Fibroblast of lung (primary cell): ENCODE data around the gene RUBCNL. TPM values are rescaled to one million over a fixed set of nuclear protein-coding genes. Genes with fewer than 3 reads are reported as not detected.

Experiments
- DNase-seq, 2 donors: peaks; one replicate each; pipeline versions ENCODE4 v3.0.0 to v3.0.0-alpha.2; 2010; ENCODE audit warnings: low read depth in 2 of 2
- H2AFZ ChIP-seq: 2 replicates; pipeline ENCODE4 v1.5.1; 2012; ENCODE audit warnings: low read length, control low read depth, inconsistent platforms
- H3K27ac ChIP-seq: 2 replicates; pipeline ENCODE4 v1.5.1; 2011; ENCODE audit warnings: low read length, control low read depth; ENCODE audit not compliant: insufficient read depth
- H3K27me3 ChIP-seq: 2 replicates; pipeline ENCODE4 v1.5.1; 2011; ENCODE audit warnings: mild to moderate bottlenecking, low read length; ENCODE audit not compliant: control insufficient read depth, insufficient read depth
- H3K36me3 ChIP-seq: 2 replicates; pipeline ENCODE4 v1.5.1; 2011; ENCODE audit warnings: low read length; ENCODE audit not compliant: control insufficient read depth, insufficient read depth
- H3K4me1 ChIP-seq: 2 replicates; pipeline ENCODE4 v1.5.1; 2011; ENCODE audit warnings: low read length; ENCODE audit not compliant: control insufficient read depth, insufficient read depth; ENCODE audit errors: extremely low read depth
- H3K4me2 ChIP-seq: 2 replicates; pipeline ENCODE4 v1.5.1; 2011; ENCODE audit warnings: low read length, control low read depth; ENCODE audit not compliant: insufficient read depth; ENCODE audit errors: extremely low read depth
- H3K4me3 ChIP-seq, 4 experiments: fragments of 200-600 bp in 1 of 4; sonication (generic) in 1 of 4; replicated peaks in 1 of 4; 2 replicates each; pipeline ENCODE4 v1.5.1; 2011 to 2016; ENCODE audit warnings: low read length in 4 of 4, low read depth in 3 of 4, mild to moderate bottlenecking in 3 of 4, control low read depth in 2 of 4, inconsistent platforms in 1 of 4, mixed read lengths in 1 of 4; ENCODE audit not compliant: insufficient read depth in 1 of 4; ENCODE audit errors: control extremely low read depth in 1 of 4
- H3K79me2 ChIP-seq: 2 replicates; pipeline ENCODE4 v1.5.1; 2012; ENCODE audit warnings: mild to moderate bottlenecking, low read length, inconsistent platforms; ENCODE audit not compliant: control insufficient read depth, insufficient read depth
- H3K9ac ChIP-seq: 2 replicates; pipeline ENCODE4 v1.5.1; 2011; ENCODE audit warnings: mild to moderate bottlenecking, low read length, control low read depth; ENCODE audit not compliant: insufficient read depth
- H3K9me3 ChIP-seq: 2 replicates; pipeline ENCODE4 v1.5.1; 2012; ENCODE audit warnings: low read depth, low read length; ENCODE audit not compliant: control insufficient read depth, insufficient read depth
- H4K20me1 ChIP-seq: 2 replicates; pipeline ENCODE4 v1.5.1; 2011; ENCODE audit warnings: low read length; ENCODE audit not compliant: control insufficient read depth, insufficient read depth; ENCODE audit errors: extremely low read depth
- CTCF ChIP-seq, 2 donors: IDR thresholded peaks in 1 of 2; conservative IDR thresholded peaks in 1 of 2; 1 replicate in 1 of 2; 2 replicates in 1 of 2; pipeline ENCODE4 v1.5.1; 2011 to 2012; ENCODE audit warnings: low read length in 2 of 2, control low read depth in 1 of 2, inconsistent platforms in 1 of 2, low read depth in 1 of 2, mild to moderate bottlenecking in 1 of 2
- EZH2 ChIP-seq: IDR thresholded peaks from 2 replicates; pipeline ENCODE4 v1.5.1; 2012; ENCODE audit warnings: low read length, control low read depth, mild to moderate bottlenecking; ENCODE audit errors: missing control alignments
- polyA plus RNA-seq, 2 donors: library from polyadenylated mRNA; depleted of rRNA in 1 of 2; stranded (reverse) in 1 of 2; unstranded in 1 of 2; fragments of >200 nt; gene quantifications; 2 replicates each; pipeline ENCODE4 v1.2.1, GENCODE V29; 2011 to 2012; ENCODE audit warnings: missing spikeins in 1 of 2
- total RNA-seq: library from RNA; depleted of rRNA; stranded (reverse); fragments of >200 nt; gene quantifications from 2 replicates; pipeline ENCODE4 v1.2.1, GENCODE V29; 2014

RUBCNL gene
- total and polyA plus RNA-seq, 2 donors (not counting 1 experiment from before 2014, with no cell fraction given) = 0.70 to 3.6 TPM

GRCh38 chr13:46320821-46321220, 66.2 kb downstream of the RUBCNL start:
- TF ChIP-seq CTCF (conservative IDR thresholded peaks at IDR 0.05 in 1 of 2, IDR thresholded peaks at IDR 0.05 in 1 of 2; ENCODE audit: low read depth in 1 of 2, low read length in 2 of 2) = no peak
- TF ChIP-seq EZH2 = no peak
- DNase-seq = no peak
- no peaks in the 10 kb centered on the region for H3K36me3 ChIP-seq
- H3K27me3 ChIP-seq = no peaks in the 10 kb centered on the region
- no peak overlapping the region for H3K27ac ChIP-seq
- H3K4me1 ChIP-seq = no peaks in the 10 kb centered on the region
- no peaks in the 10 kb centered on the region for H3K9me3 ChIP-seq
- no peaks in the 10 kb centered on the region for H3K79me2 ChIP-seq
- no peaks in the 10 kb centered on the region for H4K20me1 ChIP-seq
- H3K4me3 ChIP-seq = no peak overlapping the region
- no peak overlapping the region for H3K4me2 ChIP-seq
- H2AFZ ChIP-seq = no peak overlapping the region
- no peak overlapping the region for H3K9ac ChIP-seq

GRCh38 chr13:46320406-46320805, 66.6 kb downstream of the RUBCNL start:
- H3K27me3 ChIP-seq = no peaks in the 10 kb centered on the region
- DNase-seq = no peak
- H3K9me3 ChIP-seq = no peaks in the 10 kb centered on the region
- no peaks in the 10 kb centered on the region for H3K79me2 ChIP-seq
- no peak overlapping the region for H3K4me3 ChIP-seq
- no peak overlapping the region for H3K9ac ChIP-seq
- no peaks in the 10 kb centered on the region for H3K4me1 ChIP-seq
- no peak overlapping the region for H2AFZ ChIP-seq
- no peak for TF ChIP-seq CTCF (conservative IDR thresholded peaks at IDR 0.05 in 1 of 2, IDR thresholded peaks at IDR 0.05 in 1 of 2; ENCODE audit: low read depth in 1 of 2, low read length in 2 of 2)
- TF ChIP-seq EZH2 = no peak
- H4K20me1 ChIP-seq = no peaks in the 10 kb centered on the region
- H3K36me3 ChIP-seq = no peaks in the 10 kb centered on the region
- H3K4me2 ChIP-seq = no peak overlapping the region
- H3K27ac ChIP-seq = no peak overlapping the region

GRCh38 chr13:46318986-46319385, 68.1 kb downstream of the RUBCNL start:
- Histone ChIP-seq H3K9ac (no peak overlapping the region), H2AFZ (no peak overlapping the region), H3K27ac (no peak overlapping the region), H3K9me3 (no peaks in the 10 kb centered on the region), H3K4me1 (no peaks in the 10 kb centered on the region), H3K4me3 (no peak overlapping the region), H3K27me3 (no peaks in the 10 kb centered on the region), H3K4me2 (no peak overlapping the region), H3K36me3 (no peaks in the 10 kb centered on the region), H4K20me1 (no peaks in the 10 kb centered on the region), H3K79me2 (no peaks in the 10 kb centered on the region)
- no peak for DNase-seq
- no peak for TF ChIP-seq CTCF (conservative IDR thresholded peaks at IDR 0.05 in 1 of 2, IDR thresholded peaks at IDR 0.05 in 1 of 2; ENCODE audit: low read depth in 1 of 2, low read length in 2 of 2)
- TF ChIP-seq EZH2 = no peak
